ENCODE measurements around the gene NCKAP1.

DNA sequence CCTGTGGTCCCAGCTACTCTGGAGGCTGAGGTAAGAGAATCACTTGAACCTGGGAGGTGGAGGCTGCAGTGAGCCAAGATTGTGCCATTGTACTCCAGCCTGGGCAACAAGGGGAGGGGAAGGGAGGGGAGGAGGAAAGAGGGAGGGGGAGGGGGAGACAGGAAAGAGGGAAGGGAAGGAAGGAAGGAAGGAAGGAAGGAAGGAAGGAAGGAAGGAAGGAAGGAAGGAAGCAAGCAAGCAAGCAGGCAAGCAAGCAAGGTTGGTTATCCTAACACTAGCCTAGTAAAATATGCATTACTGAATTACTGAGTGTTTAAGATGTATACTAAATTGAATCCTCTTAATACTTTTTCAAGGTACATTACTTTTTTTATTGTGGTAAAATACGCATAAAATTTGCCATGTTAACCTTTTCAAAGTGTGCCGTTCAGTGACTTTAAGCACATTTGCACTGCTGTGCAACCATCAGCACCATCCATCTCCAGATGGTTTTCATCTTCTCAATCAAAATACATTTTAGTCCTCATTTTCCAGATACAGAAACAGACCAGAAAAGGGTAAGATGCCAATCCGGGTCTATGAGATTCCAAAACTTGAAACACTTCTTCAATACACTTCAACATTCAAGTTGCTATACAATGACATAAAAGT is 28.9 kb downstream of the NCKAP1 start:
- TF ChIP-seq, protein P1, sequence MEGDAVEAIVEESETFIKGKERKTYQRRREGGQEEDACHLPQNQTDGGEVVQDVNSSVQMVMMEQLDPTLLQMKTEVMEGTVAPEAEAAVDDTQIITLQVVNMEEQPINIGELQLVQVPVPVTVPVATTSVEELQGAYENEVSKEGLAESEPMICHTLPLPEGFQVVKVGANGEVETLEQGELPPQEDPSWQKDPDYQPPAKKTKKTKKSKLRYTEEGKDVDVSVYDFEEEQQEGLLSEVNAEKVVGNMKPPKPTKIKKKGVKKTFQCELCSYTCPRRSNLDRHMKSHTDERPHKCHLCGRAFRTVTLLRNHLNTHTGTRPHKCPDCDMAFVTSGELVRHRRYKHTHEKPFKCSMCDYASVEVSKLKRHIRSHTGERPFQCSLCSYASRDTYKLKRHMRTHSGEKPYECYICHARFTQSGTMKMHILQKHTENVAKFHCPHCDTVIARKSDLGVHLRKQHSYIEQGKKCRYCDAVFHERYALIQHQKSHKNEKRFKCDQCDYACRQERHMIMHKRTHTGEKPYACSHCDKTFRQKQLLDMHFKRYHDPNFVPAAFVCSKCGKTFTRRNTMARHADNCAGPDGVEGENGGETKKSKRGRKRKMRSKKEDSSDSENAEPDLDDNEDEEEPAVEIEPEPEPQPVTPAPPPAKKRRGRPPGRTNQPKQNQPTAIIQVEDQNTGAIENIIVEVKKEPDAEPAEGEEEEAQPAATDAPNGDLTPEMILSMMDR (IDR thresholded peaks at IDR 0.05): no peak
- TF ChIP-seq POLR2A (IDR thresholded peaks at IDR 0.05): no peak

Measured in sigmoid colon (tissue), 3 donors.